HEK293T (cell line): ENCODE data around the gene NEURL4.

ENCODE experiments used
- CTCF ChIA-PET: fragments of 350-600 bp; formaldehyde crosslinking; extraction: SDS; loops from one replicate; lab custom pipeline; 2021; ENCODE audit warnings: antibody characterized with exemption, inconsistent platforms; lab: Yijun Ruan, JAX
- POLR2A ChIA-PET: fragments of 350-600 bp; formaldehyde crosslinking; extraction: SDS; loops from one replicate; lab custom pipeline; 2020; ENCODE audit warnings: antibody characterized with exemption, inconsistent platforms; lab: Yijun Ruan, JAX
- DNase-seq: peaks from one replicate; pipeline ENCODE4 v3.0.0; 2012; ENCODE audit warnings: mixed read lengths; ENCODE audit errors: extremely low spot score
- ARNT ChIP-seq: fragments of 450-650 bp; IDR thresholded peaks from 2 replicates; pipeline ENCODE4 v1.6.1; 2017; ENCODE audit warnings: mild to moderate bottlenecking
- BHLHE40 ChIP-seq: fragments of 450-650 bp; IDR thresholded peaks from 2 replicates; pipeline ENCODE4 v1.6.1; 2016; ENCODE audit warnings: mild to moderate bottlenecking, moderate library complexity, borderline replicate concordance
- CTBP1 ChIP-seq: fragments of 450-650 bp; IDR thresholded peaks from 2 replicates; pipeline ENCODE4 v1.6.1; 2016; ENCODE audit warnings: borderline replicate concordance
- ELF4 ChIP-seq: fragments of 450-650 bp; IDR thresholded peaks from 2 replicates; pipeline ENCODE4 v1.6.1; 2017; ENCODE audit warnings: antibody characterized with exemption
- FOXA1 ChIP-seq: fragments of 450-650 bp; IDR thresholded peaks from 2 replicates; pipeline ENCODE4 v1.6.1; 2016; ENCODE audit warnings: mild to moderate bottlenecking
- FOXK2 ChIP-seq: fragments of 450-650 bp; IDR thresholded peaks from 2 replicates; pipeline ENCODE4 v1.6.1; 2016; ENCODE audit warnings: mild to moderate bottlenecking
- FOXM1 ChIP-seq: fragments of 450-650 bp; IDR thresholded peaks from 2 replicates; pipeline ENCODE4 v1.6.1; 2017; ENCODE audit warnings: mild to moderate bottlenecking, borderline replicate concordance
- HDGF ChIP-seq: fragments of 450-650 bp; IDR thresholded peaks from 2 replicates; pipeline ENCODE4 v1.6.1; 2017; ENCODE audit warnings: antibody characterized with exemption, borderline replicate concordance
- L3MBTL2 ChIP-seq: fragments of 450-650 bp; conservative IDR thresholded peaks from 2 replicates; pipeline ENCODE4 v1.6.1; 2016; ENCODE audit warnings: mild to moderate bottlenecking
- LEF1 ChIP-seq: fragments of 450-650 bp; IDR thresholded peaks from 2 replicates; pipeline ENCODE4 v1.6.1; 2017; ENCODE audit warnings: mild to moderate bottlenecking, borderline replicate concordance
- NFRKB ChIP-seq: fragments of 450-650 bp; IDR thresholded peaks from 2 replicates; pipeline ENCODE4 v1.6.1; 2016; ENCODE audit warnings: mild to moderate bottlenecking, moderate library complexity
- SP1 ChIP-seq: fragments of 450-650 bp; IDR thresholded peaks from 2 replicates; pipeline ENCODE4 v1.6.1; 2017
- SUZ12 ChIP-seq: fragments of 450-650 bp; IDR thresholded peaks from 2 replicates; pipeline ENCODE4 v1.6.1; 2016; ENCODE audit warnings: mild to moderate bottlenecking
- TARDBP ChIP-seq: fragments of 450-650 bp; IDR thresholded peaks from 2 replicates; pipeline ENCODE4 v1.6.1; 2016
- ZNF384 ChIP-seq: fragments of 450-650 bp; IDR thresholded peaks from 2 replicates; pipeline ENCODE4 v1.6.1; 2016
- TF ChIP-seq, protein P1 (sequence below): fragments of 450-650 bp; IDR thresholded peaks from 2 replicates; pipeline ENCODE4 v1.6.1; 2016

NEURL4 gene

DNA sequence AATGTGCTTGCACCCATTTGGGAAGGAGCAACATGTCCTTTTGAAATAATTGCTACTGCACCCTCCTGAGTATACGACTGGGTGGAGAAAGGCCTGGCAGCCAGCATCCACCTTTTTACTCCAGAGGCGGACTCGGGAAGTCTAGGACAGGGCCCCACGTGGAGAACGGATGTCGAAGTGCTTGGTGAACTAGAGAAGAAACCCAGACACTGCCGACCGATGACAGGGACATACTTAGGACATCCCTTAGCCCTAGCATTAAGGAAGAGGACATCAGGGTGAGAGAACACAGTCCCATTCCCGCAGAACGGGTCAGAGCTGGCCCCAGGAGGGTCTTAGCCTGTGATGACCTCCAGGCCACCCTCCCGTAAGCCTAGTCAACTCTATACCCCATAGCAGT is 38.5 kb downstream of the NEURL4 start:
- CTCF ChIA-PET, result interaction anchor here (1.5 kb wide), 1 partner anchor 10 kb away, joined by 4 read pairs; no protein-coding TSS in a partner anchor
- TF ChIP-seq SUZ12, result no peak
- TF ChIP-seq FOXA1, result no peak
- no peak for TF ChIP-seq BHLHE40
- TF ChIP-seq FOXM1, result no peak
- no peak for TF ChIP-seq ZNF384
- no peak for TF ChIP-seq ARNT
- no peak for TF ChIP-seq LEF1
- TF ChIP-seq L3MBTL2, result no peak
- TF ChIP-seq SP1, result no peak
- TF ChIP-seq ELF4, result no peak
- no peak for TF ChIP-seq HDGF
- no peak for TF ChIP-seq NFRKB
- TF ChIP-seq TARDBP, result no peak
- TF ChIP-seq, protein P1, sequence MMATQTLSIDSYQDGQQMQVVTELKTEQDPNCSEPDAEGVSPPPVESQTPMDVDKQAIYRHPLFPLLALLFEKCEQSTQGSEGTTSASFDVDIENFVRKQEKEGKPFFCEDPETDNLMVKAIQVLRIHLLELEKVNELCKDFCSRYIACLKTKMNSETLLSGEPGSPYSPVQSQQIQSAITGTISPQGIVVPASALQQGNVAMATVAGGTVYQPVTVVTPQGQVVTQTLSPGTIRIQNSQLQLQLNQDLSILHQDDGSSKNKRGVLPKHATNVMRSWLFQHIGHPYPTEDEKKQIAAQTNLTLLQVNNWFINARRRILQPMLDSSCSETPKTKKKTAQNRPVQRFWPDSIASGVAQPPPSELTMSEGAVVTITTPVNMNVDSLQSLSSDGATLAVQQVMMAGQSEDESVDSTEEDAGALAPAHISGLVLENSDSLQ, result no peak
- TF ChIP-seq CTBP1, result no peak
- TF ChIP-seq FOXK2, result no peak
- POLR2A ChIA-PET, result interaction anchor here (0.7 kb wide), 1 partner anchor 73 kb away, joined by 3 read pairs; no protein-coding TSS in a partner anchor
- DNase-seq, result no peak

DNA sequence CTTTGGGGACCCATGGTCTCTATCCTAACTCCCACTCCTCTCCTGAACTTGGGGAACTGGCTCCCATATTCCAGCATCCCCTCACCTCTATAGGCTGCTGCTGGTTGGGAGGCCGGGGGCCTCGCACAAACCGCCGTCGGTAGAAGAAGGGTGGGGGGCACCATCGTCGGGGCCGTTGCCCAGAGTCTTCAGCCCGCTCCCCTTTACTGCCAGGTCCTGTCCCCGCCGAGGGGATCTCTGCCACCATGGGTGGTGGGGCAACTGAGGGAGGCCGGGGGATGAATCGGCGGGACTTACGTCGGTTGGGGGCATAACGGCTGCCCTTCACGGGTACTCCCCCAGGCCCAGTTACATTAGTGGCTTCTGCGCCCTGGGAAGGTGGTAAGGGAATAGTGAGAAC is 39.0 kb downstream of the NEURL4 start:
- POLR2A ChIA-PET, result no interaction called here
- TF ChIP-seq FOXK2 (no peak), HDGF (no peak), TARDBP (no peak), FOXM1 (no peak), SUZ12 (no peak), FOXA1 (no peak), CTBP1 (no peak), NFRKB (no peak), SP1 (no peak), ELF4 (no peak)
- CTCF ChIA-PET, result no interaction called here
- no peak for DNase-seq

DNA sequence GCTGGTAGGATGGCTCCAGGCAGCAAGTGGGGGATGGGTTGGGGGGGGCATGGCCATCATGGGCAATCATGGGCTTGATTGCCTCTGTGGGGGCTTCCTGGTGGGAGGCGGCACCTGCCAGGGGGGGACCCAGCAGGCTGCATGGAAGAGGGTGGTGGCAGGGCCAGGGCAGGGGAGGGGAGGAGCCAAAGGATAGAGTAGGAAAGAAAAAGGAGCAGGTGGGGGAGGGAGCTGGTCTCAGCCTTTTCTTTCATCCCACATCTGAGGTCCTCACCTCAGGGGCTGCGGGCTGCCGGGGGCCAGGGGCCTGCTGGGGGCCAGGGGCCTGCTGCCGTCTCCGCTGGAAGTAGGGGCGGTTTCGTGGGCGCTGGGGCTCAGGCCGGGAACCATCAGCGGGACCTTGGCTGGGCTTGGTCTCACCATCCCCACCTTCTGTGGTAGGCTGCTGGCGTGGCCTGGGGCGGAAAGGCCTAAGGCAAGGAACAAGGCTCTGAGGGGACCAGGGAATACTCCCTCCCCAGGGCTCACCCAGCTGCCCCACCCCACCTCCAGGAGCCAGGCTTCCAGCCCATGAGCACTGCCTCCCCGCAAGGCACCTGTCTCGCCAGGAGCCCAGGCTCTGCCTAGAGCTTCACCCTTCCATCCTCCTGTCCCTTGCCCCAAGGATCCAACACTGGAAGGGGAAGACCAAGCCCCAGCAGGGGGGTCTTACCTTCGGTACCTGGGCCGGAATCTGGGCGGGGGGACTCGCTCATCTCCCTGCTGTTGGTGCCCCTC is 39.7 kb downstream of the NEURL4 start:
- ChIA-PET POLR2A (no interaction called here), CTCF (no interaction called here)
- no peak for DNase-seq

DNA sequence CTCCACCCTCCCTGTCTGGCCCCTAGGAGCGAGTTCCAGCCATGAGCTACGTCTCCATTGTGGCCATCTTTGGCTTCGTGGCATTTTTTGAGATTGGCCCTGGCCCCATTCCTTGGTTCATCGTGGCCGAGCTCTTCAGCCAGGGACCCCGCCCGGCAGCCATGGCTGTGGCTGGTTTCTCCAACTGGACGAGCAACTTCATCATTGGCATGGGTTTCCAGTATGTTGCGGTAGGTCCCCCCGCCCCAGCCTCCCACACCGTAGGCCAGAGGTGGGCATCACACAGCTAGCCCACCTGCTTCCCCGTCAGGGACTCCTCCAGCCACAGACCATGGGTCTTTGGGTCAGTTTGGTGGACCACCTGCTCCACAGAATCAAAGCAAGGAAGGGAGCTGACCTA is 43.5 kb downstream of the NEURL4 start:
- CTCF ChIA-PET, result interaction anchor here (1.7 kb wide), 1 partner anchor 11 kb away, joined by 6 read pairs; no protein-coding TSS in a partner anchor
- DNase-seq, result no peak
- no peak for TF ChIP-seq SP1
- no peak for TF ChIP-seq CTBP1
- TF ChIP-seq ARNT, result no peak
- TF ChIP-seq SUZ12, result no peak
- no peak for TF ChIP-seq FOXK2
- TF ChIP-seq HDGF, result no peak
- TF ChIP-seq LEF1, result no peak
- no peak for TF ChIP-seq L3MBTL2
- TF ChIP-seq TARDBP, result no peak
- no peak for TF ChIP-seq NFRKB
- no peak for TF ChIP-seq BHLHE40
- TF ChIP-seq ELF4, result no peak
- TF ChIP-seq FOXM1, result no peak
- TF ChIP-seq, protein P1, result no peak
- POLR2A ChIA-PET, result interaction anchor here (1.5 kb wide), 1 partner anchor 44 kb away, joined by 3 read pairs; no protein-coding TSS in a partner anchor

More for the DNA sequence above, 39.7 kb downstream of the NEURL4 start:
- no peak for TF ChIP-seq ZNF384
- no peak for TF ChIP-seq LEF1
- TF ChIP-seq FOXM1, result no peak
- TF ChIP-seq ARNT, result no peak
- no peak for TF ChIP-seq FOXK2
- TF ChIP-seq NFRKB, result no peak
- no peak for TF ChIP-seq FOXA1

DNA sequence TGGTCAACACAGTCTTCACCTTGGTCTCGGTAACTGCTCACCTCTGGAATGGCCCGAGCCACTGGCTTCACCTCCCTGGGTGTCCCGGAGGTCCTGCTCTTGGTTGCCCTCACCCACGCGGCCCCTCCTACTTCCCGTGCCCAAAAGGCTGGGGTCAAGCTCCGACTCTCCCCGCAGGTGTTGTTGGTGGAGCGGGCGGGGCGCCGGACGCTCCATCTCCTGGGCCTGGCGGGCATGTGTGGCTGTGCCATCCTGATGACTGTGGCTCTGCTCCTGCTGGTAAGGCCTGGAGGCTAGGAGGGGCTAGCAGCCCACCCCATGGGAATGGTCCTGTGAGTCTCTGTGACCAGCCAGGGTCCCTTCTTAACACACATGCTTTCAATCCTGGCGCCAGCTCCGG is 44.2 kb downstream of the NEURL4 start:
- DNase-seq, result no peak
- ChIA-PET POLR2A (interaction anchor here (2.0 kb wide), 1 partner anchor 65 kb away, joined by 5 read pairs; no protein-coding TSS in a partner anchor), CTCF (interaction anchor here (1.3 to 1.7 kb wide), 2 partner anchors 11 kb away, joined by 6 read pairs; no protein-coding TSS in a partner anchor)
- no peak for TF ChIP-seq SP1

DNA sequence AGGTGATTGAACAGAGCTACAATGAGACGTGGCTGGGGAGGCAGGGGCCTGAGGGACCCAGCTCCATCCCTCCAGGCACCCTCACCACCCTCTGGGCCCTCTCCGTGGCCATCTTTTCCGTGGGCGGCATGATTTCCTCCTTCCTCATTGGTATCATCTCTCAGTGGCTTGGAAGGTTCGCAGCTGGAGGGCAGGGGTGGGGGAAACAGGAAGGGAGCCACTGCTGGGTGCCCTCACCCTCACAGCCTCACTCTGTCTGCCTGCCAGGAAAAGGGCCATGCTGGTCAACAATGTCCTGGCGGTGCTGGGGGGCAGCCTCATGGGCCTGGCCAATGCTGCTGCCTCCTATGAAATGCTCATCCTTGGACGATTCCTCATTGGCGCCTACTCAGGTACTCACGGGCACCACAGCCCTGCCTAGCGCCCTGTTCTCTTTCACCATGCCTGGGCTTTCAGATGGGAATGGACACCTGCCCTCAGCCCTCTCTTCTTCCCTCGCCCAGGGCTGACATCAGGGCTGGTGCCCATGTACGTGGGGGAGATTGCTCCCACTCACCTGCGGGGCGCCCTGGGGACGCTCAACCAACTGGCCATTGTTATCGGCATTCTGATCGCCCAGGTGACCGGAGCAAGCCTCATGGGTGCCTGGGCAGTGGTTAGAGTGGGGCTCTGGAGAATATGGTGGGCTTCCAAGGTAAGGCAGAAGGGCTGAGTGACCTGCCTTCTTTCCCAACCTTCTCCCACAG is 45.5 kb downstream of the NEURL4 start:
- CTCF ChIA-PET, result interaction anchor here (1.3 kb wide), 1 partner anchor 12 kb away, joined by 6 read pairs; no protein-coding TSS in a partner anchor
- POLR2A ChIA-PET, result interaction anchor here (0.8 to 2.0 kb wide), 3 partner anchors 13 to 63 kb away, joined by 3 to 5 read pairs (median 5); partner anchors contain the start of gene NEURL4
- no peak for DNase-seq

More for the DNA sequence above, 45.5 kb downstream of the NEURL4 start:
- TF ChIP-seq CTBP1 (no peak), FOXM1 (no peak)
